ENCODE results near the gene DENND2A.
"Not testable (repeated sequence)": the region's sequence is repeated elsewhere in the genome, so short reads cannot be mapped to it uniquely, and the experiment has no call there.

Gene DENND2A

DNA sequence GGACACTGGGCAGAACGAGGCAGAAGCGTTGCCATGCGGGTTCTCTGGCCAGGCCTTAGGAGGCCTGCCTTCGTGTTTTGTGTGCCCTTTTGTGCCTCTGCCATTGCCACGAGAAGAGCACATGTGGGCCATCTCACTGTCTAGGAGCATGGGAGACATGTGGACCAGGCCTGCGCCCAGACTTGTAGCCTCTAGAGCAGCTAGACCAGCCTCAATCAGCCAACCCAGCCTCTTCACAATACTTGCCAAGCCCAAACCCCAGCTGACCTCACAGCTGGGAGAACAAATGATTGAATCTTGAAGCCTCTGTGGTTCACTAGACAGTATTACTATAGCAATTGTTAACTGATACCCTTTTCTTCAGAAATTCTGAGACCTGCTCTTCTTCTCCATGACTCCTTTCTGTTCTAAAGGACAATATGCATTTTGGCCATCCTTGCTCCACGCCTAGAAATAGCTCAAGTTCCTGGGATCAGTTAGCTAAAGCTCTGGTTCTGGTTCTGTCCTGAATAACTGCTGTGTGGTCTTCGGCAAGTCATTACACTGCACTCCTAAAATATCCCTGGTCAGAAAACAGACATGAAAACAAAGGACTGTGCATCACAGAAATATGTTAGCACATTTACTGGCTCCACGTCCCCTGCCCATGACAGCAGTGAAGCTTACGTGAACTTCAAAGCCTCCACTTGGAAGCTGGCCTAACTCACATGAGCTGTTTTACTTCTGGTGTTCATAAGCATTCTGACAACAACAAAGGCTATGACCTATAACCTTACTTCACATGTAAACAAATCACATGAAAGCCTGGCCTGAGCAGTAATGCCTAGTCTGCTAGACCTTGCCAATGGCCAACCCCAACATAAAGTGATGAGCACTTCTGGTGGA is 89.0 kb downstream of the DENND2A start:
- DNase-seq (ENCODE audit: low spot score) = no peak
- FAIRE-seq = no peak

DNA sequence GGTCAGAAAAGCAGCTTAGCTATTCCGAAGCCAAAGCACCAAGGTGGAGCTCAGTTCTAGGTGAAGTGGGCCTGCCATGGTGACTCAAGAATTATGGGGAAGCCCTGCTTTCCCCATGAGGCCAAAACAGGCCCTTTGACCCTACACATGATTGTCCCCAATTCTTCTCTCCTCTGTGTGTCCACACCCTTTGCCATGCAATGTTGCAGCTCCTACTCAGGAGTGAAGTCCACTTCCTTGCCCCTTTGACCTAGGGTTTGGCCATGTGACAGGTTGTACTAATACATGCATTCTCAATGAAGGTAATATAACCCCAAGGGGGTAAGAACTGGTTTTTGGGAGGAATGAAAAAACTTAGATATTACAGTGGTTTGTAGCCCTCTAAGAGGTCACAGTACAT is 93.7 kb downstream of the DENND2A start:
- FAIRE-seq = no peak
- no peak for DNase-seq (ENCODE audit: low spot score)

DNA sequence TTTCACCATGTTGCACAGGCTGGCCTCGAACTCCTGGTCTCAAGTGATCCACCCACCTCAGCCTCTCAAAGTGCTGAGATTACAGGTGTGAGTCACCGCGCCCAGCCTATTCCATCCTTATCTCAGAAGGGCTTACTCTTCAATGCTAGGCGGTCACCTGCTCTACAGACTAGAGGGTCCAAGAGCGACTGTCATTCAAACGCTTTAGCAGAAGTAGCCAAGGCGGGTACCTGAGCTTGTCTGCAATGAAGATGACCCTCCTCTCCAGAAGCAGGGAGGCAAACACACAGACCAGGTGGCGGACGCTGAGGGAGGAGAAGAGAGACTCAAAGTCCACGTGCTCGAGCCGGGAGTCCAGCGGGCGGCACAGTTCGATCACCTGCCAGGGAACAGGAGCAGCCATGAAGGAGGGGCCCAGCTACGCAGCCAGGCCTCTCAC is 96.2 kb downstream of the DENND2A start:
- DNase-seq (ENCODE audit: low spot score) (no peak), FAIRE-seq (no peak)

DNA sequence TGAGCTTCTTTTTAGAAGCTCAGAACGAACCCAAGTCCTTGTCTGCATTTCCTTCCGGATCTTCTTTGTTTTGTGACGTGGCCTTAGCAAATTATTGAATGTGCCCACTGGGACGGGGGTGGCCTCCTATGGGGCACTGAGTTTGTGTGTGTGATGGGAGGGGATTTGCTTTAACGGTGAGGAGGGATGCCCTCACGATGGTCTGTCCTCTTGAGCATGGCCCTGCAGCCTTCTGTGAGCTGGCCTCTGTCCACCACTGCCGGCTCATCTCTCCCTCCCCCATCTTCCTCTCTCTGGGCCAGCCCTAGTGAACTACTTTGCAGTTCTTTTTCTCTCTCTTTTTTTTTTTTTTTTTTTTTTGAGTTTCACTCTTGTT is 98.4 kb downstream of the DENND2A start:
- DNase-seq (ENCODE audit: low spot score) = no peak
- FAIRE-seq = no peak

DNA sequence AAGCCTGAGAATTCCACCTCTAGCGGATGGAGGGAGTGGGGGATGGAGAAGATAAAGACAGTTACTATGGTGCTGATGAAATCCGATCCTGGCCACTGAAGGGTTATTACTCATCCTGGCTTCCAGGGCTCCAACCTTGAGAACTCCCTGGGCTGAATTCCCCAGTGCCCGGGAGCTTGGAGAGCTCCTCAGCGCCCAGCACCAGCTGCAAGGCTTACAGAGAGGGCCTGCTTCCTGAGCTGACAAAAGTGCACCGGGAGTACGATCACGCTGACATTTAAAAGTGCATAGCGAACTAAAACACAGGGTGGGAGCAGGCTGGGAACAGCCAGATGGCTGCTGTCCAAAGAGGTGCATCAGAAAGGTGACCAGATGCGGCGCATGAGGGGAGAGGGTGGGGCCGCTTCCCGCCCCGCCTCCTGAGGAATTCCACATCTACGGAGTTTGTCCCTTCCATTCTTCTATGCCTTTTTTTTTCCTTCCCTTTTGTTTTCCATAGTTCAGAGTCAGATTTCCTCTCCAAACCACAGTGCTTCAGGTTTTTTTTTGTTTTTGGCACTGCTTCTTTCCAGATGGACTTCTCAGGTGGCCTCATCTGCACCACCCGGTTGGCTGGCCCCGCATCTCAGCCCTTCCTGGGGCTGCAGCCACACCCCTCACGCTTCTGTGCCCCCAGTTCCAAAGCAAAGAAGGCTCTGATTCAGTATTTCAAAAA is 98.9 kb downstream of the DENND2A start:
- peak; percentile 94 for DNase-seq (ENCODE audit: low spot score)
- FAIRE-seq = peak; percentile 90

DNA sequence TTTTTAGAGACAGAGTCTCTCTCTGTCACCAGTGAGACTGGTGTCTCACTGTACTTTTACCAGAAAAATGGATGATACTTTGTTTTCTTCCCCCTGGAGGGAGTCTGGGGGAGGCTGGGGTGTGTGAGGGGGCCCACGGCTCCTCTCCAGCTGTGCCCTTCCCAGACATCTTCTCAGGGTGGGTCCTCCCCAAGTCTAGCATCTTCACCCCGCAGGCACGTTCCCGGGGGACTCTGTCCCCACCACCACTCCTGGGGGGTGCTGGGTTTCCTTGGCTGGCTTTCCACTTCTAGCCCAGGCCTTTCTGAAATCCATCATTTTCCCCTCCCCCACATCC is 99.5 kb downstream of the DENND2A start:
- FAIRE-seq = no peak

DNA sequence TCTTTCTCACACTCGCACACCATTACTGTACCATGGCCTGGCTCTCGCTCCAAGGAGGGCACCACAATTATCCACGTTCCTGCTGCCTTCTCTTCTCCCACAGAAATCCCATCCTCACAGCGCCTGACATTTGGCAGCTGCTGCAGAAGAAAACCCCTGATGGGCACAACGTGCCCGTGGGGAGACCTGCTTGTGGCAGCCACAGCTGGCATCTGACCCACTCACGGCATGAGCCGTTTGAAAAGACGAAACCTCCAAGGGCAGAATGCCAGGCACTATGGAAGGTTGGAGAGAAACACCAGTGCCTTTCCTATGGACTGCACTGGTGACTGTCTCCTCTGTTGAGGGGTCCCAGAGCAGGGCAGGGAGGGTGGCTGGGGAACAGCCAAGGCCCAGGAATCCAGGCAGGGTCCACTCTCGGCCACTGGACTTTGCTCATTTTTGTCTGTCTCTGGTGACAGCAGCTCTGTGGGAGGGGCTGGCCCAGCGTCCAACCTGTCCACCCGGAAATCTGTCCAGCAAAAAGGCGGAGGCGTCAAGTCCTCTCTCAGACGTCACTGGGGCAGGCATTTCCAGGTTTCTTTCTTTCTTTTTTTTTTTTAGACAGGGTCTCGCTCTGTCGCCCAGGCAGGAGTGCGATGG is 100.4 kb downstream of the DENND2A start:
- DNase-seq (ENCODE audit: low spot score) = no peak

More for the DNA sequence above, 99.5 kb downstream of the DENND2A start:
- DNase-seq (ENCODE audit: low spot score) = no peak

DNA sequence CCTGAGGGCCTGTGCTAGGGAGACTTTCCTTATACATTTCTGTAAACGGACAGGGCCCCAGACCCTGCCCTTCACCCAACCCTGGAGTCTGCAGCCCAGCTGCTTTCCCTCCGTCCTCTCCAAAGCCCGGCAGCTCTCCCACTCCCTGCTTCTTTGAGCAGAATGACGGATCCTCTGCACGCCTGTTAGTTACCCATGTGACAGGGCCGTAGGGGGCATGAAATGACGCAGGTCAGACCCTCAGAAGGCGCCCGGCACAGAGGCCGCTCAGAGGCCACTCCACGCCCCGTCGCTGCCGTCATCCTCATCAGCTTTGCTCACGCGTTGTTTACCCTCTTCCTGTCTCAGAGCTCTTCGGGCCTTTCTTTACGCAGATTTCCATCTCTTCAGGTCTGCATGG is 101.2 kb downstream of the DENND2A start:
- FAIRE-seq (no peak), DNase-seq (ENCODE audit: low spot score) (no peak)

More for the DNA sequence above, 100.4 kb downstream of the DENND2A start:
- FAIRE-seq = no peak

DNA sequence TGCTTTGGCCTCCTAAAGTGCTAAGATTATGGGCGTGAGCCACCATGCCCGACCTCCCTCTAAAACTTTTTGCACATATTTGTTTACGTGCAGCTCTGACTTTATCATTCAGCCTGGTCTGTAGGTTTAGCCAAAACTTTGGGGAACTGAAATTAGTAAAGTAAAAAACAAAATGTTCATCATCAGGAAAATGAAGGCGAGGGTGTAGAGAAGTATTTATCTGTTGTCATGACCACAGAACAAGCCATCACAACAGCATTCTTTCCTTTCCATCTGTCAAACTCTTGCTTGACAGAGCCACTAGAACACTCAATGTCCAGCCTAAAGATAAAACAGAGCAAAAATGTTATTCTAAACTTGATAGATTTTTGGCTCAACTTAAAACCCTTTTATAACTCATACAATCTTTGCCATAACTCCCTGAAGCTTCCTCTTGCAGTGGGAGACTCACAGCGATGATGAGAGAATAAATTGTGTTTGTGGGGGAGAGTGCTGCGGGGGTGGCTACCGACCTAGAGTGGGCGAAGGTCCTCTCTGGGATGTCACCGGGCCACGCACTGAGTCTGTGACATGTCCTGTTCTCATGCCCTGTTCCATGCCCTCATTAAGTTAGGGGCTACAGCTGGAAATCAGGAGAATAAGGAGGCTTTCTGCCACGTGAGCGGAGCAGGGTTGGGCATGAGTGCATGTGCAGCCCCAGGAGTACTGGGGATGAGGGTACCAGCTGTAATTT is 102.7 kb downstream of the DENND2A start:
- DNase-seq (ENCODE audit: low spot score) (no peak), FAIRE-seq (no peak)

DNA sequence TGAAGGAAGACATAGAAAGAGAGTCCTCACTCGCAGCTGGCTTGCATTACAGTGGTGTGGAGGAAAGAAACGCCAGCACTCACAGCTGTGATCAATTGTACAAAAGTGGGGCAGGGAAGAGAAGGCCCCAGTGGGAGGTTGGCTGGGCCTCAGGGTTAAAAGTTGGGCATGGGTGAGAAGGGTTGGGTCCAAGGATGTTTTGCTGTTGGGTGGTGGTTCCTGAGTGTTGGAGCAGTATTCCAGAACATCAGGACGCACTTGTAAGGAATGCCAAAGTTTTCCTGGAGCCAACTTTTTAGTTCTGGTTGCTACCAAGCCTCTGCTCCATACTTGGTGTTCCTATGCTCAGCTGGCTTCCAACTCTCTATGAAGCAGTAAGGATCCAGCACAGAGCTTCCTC is 105.9 kb downstream of the DENND2A start:
- FAIRE-seq (no peak), DNase-seq (ENCODE audit: low spot score) (no peak)

DNA sequence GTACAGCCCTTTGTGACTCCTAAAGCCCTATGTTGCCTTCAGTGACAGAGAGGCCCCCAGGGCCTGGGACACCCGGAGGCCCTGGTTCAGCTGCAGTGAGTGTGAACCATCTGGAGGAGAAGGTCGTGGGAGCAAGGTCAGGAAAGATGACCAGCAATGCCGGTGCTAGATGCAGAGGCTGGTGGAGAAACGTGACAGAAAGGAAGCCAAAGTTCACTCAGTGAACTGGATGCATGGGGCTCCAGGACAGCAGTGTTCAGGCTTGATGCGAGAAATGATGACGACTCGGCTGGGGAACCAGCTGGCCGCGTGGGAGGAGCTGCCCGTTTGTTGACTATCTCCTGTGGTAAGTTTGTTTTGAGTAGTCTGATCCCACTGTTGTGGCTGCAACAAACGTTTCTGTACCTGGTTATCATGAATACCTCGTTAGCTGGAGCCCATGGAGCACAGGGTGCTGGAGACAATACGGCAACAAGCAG is 107.2 kb downstream of the DENND2A start:
- FAIRE-seq (no peak), DNase-seq (ENCODE audit: low spot score) (no peak)

DNA sequence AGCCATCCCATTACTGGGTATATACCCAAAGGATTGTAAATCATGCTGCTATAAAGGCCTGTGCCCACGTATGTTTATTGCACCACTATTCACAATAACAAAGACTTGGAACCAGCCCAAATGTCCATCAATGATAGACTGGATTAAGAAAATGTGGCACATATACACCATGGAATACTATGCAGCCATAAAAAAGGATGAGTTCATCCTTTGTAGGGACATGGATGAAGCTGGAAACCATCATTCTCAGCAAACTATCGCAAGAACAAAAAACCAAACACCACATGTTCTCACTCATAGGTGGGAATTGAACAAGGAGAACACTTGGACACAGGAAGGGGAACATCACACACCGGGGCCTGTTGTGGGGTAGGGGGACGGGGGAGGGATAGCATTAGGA is 111.2 kb downstream of the DENND2A start:
- FAIRE-seq = not testable (repeated sequence)

DNA sequence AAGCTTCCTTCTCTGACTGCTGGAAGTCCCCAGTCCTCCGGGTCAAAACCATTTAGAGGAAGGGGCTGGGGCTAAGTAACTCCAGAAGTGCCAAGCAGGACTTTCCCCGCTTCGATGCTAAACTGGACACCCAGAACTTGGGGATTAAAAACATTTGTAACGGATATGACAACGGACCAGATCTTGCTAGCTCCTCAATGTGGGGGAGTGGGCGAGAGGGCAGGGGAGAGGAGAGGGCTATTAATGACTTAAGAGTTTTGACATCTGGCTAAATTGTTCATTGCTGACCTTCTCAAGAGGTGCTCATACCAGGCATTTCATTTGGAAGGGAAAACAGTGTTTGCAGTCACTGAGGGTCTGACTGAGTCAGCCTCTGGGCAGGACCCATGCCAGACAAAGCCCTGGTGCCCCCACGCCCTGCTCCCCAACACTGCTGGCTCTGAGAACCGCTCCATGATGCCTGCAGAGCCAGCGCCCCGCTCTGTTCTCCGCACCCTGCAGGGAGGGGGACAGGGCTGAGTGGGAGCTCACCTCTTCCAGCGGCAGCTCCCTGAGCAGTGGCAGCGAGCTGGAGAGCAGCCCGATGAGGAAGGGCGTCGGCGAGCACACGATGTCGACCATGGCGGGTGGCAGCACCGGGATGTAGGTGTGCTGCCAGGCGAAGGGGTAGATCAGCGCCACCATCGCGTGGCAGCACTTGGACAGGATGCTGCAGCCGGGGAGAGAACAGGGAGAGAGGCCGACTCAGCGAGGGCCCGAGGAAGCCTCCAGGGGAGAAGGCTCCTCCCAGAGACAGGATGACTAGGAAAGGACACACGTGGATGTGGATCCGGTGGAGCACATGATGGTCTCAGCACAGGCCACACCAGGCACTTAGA is 113.6 kb downstream of the DENND2A start:
- FAIRE-seq (no peak), DNase-seq (ENCODE audit: low spot score) (no peak)

More for the DNA sequence above, 111.2 kb downstream of the DENND2A start:
- not testable (repeated sequence) for DNase-seq (ENCODE audit: low spot score)

DNA sequence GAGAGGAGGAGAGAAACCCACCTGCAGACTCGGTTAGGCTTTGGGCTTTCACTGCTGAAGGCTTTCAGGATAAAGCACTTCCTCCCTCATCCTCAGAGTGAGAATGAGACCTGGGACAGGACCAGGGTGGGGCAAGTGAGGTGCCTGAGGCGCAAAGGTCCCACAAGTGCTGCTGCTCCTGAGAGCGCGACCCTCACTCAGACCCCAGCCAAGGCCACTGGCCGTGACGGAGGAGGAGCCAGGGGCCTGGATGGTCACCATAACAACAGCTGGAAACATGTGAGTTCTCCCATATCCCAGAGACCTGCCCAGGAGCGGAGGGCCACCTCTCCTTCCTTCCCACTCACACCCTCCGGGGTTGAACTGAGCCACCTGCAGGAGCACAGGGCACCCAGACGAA is 114.4 kb downstream of the DENND2A start:
- DNase-seq (ENCODE audit: low spot score) = no peak
- no peak for FAIRE-seq

DNA sequence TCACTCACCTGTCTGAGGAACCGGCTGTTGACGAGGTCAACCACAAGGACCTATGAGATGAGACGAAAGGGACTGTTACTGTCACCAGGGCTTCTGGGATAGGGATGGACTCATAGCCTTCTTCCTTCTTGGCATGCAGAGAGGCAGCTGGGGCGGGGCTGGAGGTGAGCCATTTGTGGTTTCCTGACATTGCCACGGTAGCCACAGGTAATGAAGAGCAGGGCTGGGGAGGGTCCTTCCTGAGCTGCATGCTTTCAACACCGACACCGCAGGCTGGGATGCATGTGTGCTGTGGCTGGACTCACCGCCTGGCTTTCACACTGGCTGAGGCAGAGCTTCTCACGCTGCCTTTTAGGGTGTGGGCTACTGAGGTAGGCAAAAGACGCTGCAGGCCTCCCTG is 114.9 kb downstream of the DENND2A start:
- peak; percentile 21 for DNase-seq (ENCODE audit: low spot score)
- FAIRE-seq = no peak

DNA sequence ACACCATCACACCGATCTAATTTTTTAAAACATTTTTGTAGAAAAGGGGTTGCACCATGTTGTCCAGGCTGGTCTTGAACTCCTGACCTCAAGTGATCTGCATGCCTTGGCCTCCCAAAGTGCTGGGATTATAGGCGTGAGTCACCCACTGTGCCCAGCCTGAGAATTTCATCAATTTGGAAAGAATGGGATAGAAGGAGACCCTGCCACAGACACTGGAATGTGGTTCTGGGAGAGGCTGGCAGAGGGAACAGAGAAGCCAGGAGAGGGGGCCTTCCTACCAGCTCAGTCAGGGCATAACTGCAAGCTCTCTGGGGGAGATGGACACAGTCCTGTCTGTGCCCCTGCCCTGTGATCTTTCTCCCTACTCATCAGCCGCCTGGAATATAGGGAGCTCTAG is 119.2 kb downstream of the DENND2A start:
- no peak for DNase-seq (ENCODE audit: low spot score)
- no peak for FAIRE-seq

DNA sequence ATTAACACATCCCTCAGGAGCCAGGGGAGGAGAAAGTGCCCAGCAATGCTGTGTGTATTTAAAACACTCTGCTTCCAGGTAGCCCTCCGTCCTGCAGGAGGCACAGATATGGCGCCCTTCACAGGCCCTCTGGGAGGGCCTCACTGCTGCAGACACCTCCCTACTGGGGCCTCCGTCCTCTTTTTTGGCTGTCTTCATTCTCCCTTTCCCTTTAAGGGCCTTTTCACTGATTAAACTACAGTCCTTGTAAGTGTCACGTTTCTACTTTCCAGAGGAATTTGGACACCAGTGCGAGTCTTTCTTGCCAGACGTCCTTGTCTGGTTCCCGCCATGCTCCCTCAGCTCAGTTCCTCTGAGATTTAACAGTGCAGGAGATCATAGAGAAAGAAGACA is 121.6 kb downstream of the DENND2A start:
- DNase-seq (ENCODE audit: low spot score) (no peak), FAIRE-seq (no peak)

DNA sequence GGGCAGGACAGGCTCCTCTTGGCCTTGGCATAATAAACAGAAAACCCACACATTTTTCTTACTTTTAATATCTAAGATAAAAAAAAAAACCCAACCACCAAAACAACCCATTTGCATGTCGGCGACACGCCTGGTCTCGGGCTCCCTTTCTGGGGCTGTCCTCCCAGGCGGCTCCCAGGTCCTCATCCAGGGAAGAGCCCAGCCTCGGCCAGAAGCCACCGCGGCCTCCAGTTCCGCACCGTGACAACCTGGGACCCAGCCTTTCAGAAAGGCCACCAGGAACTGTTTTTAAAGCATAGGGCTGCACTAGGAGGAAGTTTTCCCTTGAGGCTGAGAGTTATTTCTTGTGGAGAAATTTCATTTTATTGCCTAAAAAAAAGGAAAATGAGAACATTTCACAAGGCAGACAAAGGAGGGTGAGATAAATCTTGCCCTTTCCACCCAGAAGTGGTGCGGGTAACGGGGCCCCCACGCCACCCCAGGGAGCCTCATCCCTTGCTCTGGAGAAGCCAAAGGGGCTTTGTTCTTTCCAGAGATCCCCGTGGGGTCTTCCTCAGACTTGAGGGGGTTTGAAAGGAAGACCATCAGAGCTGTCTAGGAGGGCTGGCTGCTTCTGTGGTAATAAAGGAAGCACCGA is 122.1 kb downstream of the DENND2A start:
- FAIRE-seq (no peak), DNase-seq (ENCODE audit: low spot score) (no peak)

DNA sequence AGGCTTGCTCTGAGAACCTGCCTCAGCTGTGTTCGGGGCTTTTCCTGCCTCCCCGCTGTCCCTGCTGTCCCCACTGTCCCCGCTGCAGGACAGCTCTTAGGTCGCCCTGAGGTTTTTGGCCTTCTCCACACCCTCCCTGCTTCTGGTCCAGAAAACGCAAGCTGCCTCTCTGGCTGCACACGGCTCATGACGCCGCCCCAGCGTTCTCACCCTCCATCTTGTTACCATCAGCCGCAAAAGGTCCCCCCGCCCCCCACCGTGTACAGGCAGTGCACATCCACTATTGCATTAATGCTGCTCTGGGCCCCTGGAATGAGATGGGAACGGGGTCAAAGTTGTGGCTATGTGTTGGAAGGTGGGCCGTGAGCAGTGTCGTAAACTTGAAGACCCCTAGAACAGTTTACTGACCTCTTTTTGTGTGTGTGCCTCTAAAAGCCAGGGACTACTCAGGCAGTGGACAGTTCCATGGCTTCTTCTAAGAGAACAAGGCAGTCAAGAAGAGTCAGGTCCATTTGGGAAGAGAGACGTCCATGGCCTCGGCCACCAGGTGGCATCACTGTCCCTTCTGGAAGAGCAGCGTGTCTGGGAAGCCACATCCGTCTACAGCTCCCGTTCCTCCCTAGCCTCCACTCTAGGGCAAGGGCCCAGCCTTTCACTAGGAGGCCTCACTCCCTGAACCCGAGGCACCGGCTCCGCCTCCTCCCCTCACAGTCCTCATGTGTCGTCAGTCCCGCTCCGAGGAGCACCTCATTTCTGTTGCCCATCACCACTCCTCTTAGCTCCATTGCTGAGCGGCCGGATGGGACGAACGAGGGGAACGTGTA is 122.9 kb downstream of the DENND2A start:
- DNase-seq (ENCODE audit: low spot score) (peak; percentile 82), FAIRE-seq (peak; percentile 72)

Data from RCC 7860 (cell line).